GM06990 (cell line): ENCODE measurements around the gene MTERF2.

Experiments
- DNase-seq: peaks from one replicate; pipeline ENCODE4 v3.0.0-alpha.2; 2011; ENCODE audit not compliant: insufficient read length; ENCODE audit errors: extremely low read depth
- H3K27me3 ChIP-seq: replicated peaks from 2 replicates; pipeline ENCODE4 v1.6.0; 2011; ENCODE audit warnings: low read length; ENCODE audit not compliant: control insufficient read depth, insufficient read depth
- H3K36me3 ChIP-seq: 2 replicates; pipeline ENCODE4 v1.5.1; 2011; ENCODE audit warnings: low read length; ENCODE audit not compliant: control insufficient read depth, insufficient read depth
- H3K4me3 ChIP-seq: replicated peaks from 2 replicates; pipeline ENCODE4 v1.5.1; 2011; ENCODE audit warnings: low read depth, mild to moderate bottlenecking, control low read depth, low read length
- TF ChIP-seq, protein P1 (sequence below): IDR thresholded peaks from 2 replicates; pipeline ENCODE4 v1.5.1; 2011; ENCODE audit warnings: low read length, control low read depth, mild to moderate bottlenecking, inconsistent platforms; ENCODE audit not compliant: insufficient read depth, poor library complexity, severe bottlenecking

MTERF2 gene, protein sequence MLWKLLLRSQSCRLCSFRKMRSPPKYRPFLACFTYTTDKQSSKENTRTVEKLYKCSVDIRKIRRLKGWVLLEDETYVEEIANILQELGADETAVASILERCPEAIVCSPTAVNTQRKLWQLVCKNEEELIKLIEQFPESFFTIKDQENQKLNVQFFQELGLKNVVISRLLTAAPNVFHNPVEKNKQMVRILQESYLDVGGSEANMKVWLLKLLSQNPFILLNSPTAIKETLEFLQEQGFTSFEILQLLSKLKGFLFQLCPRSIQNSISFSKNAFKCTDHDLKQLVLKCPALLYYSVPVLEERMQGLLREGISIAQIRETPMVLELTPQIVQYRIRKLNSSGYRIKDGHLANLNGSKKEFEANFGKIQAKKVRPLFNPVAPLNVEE

DNA sequence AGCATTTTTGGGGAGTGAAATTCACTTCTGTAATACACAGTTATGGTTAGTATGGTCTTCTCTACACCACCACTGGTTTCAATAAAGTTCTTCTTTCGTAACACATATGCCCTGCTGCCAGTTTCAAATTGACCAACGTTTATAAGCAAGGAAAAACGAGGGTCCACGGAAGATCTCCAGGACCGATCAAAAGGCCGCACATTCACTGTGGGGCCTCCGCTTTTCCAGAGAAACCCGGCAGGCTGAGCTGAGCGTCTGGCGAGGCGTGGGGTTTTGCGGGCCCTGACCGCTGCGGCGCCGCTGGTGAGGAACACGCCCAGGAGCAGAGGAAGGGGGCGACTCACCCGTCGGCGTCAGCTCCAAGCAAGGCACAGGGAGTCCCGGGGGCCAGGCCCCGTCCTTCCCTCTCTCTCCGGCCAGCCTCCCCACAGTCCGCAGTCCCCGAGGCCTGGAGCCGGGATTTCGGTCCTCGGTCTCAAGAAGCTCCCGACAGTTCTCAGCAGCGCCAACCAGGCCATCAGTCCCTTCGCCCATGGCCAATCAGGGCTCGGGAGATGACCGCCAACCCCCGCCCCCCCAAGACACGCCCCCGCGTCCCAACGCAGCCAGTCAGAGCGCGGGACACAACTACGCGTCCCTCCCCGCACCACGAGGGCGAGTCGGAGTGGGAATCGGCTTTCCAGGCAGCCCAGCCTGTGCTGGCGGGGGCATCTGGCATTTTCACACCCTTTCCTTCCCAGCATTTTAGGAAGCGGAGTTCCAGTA, at the start of gene MTERF2:
TSS of gene MTERF2 (minus strand) at position 522 of the 765 bp plus-strand sequence. CDS start 8,432 bp downstream, outside the sequence.
- peak; percentile 90 for DNase-seq
- peak within 1 kb of the TSS; percentile 84 for H3K4me3 ChIP-seq
- no peaks in the 10 kb centered on the region for H3K36me3 ChIP-seq
- TF ChIP-seq, protein P1, sequence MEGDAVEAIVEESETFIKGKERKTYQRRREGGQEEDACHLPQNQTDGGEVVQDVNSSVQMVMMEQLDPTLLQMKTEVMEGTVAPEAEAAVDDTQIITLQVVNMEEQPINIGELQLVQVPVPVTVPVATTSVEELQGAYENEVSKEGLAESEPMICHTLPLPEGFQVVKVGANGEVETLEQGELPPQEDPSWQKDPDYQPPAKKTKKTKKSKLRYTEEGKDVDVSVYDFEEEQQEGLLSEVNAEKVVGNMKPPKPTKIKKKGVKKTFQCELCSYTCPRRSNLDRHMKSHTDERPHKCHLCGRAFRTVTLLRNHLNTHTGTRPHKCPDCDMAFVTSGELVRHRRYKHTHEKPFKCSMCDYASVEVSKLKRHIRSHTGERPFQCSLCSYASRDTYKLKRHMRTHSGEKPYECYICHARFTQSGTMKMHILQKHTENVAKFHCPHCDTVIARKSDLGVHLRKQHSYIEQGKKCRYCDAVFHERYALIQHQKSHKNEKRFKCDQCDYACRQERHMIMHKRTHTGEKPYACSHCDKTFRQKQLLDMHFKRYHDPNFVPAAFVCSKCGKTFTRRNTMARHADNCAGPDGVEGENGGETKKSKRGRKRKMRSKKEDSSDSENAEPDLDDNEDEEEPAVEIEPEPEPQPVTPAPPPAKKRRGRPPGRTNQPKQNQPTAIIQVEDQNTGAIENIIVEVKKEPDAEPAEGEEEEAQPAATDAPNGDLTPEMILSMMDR, result no peak
- no peaks in the 10 kb centered on the region for H3K27me3 ChIP-seq

DNA sequence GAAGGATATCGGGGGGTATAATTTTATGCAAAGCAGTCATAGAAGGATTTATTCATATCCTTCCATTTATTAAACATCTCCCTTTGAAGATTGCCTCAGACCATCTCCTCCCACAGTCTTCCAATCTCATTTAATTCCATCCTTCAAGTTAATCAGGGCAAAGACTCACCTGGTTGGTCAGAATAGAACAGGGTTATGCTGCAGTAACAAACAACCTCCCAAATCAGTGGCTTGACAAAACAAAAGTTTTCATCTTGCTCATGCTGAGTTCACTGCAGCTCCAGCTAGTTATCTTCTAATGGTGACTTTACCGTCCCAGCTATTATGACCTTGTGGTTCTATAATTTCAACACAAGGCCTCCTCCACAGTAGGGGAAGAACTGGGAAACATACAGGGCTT, 48.8 kb upstream of the MTERF2 start:
- no peak overlapping the region for H3K4me3 ChIP-seq
- TF ChIP-seq, protein P1, result no peak
- H3K27me3 ChIP-seq, result no peaks in the 10 kb centered on the region
- DNase-seq, result no peak
- H3K36me3 ChIP-seq, result no peaks in the 10 kb centered on the region

DNA sequence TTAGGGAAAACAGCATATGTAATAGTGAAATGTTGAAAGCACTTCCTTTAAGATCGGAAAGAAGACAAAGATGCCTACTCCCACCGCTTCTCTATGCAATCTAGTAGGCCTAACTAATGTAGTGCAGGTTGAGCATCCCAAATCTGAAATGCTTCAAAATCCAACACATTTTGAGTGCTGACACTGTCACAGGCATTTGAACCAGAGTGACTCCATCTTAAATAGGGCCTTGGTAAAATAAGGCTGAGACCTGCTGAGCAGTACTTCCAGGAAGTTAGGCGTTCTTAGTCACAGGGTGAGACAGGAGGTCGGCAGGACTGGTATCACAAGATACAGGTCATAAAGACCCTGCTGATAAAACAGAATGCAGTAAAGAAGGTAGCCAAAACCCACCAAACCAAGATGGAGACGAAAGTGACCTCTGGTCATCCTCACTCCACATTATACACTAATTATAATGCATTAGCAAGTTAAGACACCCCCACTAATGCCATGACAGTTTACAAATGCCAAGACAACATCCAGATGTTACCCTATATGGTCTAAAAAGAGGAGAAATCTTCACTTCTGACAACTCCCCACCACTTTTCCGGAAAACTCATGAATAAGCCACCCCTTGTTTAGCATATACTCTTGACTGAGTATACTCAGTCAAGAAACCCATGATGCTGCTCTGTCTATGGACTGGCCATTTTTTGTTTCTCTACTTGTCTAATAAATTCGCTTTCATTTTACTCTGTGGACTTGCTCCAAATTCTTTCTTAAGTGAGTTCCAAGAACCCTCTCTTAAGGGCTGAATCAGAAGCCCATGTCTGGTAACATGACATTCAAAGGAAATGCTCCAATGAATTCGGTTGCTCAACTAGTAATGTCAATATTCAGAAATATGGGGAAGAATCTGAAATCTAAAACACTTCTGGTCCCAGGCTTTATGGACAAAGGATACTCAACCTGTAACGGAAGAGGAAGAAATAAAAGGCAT, 47.1 kb upstream of the MTERF2 start:
- no peak for DNase-seq
- no peaks in the 10 kb centered on the region for H3K36me3 ChIP-seq
- TF ChIP-seq, protein P1, result no peak
- no peaks in the 10 kb centered on the region for H3K27me3 ChIP-seq
- no peak overlapping the region for H3K4me3 ChIP-seq

DNA sequence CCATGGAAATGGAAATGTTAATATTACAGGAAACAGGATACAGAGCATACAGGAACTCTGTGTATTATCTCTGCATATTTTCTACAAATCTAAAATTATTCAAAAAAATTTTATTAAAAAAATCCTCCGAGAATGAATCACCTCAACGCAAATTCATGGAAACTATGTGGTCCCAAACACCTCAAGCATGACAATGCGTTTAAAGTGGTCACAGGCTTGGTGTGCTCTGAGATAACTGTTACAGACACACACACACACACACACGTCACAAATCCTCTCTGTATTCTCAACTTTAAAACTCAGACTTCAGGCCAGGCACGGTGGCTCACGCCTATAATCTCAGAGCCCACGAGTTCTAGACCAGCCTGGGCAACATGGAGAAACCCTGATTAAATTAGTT, 45.3 kb upstream of the MTERF2 start:
- TF ChIP-seq, protein P1, result no peak
- no peak for DNase-seq
- no peaks in the 10 kb centered on the region for H3K27me3 ChIP-seq
- no peak overlapping the region for H3K4me3 ChIP-seq
- H3K36me3 ChIP-seq, result no peaks in the 10 kb centered on the region

DNA sequence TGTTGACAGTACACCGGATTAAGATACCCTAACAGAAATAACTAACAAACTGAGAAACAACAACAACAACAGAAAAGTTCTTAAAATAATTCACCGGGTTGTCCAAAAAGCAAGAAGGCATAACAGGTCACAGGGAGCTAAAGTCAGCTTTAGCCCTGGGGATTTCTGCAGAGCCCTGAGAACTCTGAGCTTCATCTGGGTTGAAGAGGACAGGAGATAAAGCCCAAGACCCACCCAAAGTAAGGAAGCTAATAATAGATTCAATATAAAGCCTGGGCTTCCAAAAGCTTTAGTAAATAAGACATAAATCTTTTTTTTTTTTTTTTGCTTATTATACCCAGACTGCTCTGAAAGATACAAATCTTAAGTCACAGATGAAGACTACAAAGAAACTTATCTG, 44.1 kb upstream of the MTERF2 start:
- TF ChIP-seq, protein P1, result no peak

More for the DNA sequence above, 44.1 kb upstream of the MTERF2 start:
- no peak overlapping the region for H3K4me3 ChIP-seq
- no peak for DNase-seq
- H3K27me3 ChIP-seq, result no peaks in the 10 kb centered on the region
- H3K36me3 ChIP-seq, result no peaks in the 10 kb centered on the region
